Stimulated activated CD8-positive, alpha-beta memory T cell treated with anti-CD3 and anti-CD28 coated beads, Interleukin-4, amount 100 ng/mL, for 4 hours (primary cell): ENCODE measurements around the gene ZNF638.
"Not testable (repeated sequence)": the region's sequence is repeated elsewhere in the genome, so short reads cannot be mapped to it uniquely, and the experiment has no call there.

Experiments used
- DNase-seq, 2 donors: peaks; one replicate each; pipeline ENCODE4 v3.0.0-alpha.2; 2020; ENCODE audit warnings: low read depth in 2 of 2, low spot score in 1 of 2

Gene ZNF638

DNA sequence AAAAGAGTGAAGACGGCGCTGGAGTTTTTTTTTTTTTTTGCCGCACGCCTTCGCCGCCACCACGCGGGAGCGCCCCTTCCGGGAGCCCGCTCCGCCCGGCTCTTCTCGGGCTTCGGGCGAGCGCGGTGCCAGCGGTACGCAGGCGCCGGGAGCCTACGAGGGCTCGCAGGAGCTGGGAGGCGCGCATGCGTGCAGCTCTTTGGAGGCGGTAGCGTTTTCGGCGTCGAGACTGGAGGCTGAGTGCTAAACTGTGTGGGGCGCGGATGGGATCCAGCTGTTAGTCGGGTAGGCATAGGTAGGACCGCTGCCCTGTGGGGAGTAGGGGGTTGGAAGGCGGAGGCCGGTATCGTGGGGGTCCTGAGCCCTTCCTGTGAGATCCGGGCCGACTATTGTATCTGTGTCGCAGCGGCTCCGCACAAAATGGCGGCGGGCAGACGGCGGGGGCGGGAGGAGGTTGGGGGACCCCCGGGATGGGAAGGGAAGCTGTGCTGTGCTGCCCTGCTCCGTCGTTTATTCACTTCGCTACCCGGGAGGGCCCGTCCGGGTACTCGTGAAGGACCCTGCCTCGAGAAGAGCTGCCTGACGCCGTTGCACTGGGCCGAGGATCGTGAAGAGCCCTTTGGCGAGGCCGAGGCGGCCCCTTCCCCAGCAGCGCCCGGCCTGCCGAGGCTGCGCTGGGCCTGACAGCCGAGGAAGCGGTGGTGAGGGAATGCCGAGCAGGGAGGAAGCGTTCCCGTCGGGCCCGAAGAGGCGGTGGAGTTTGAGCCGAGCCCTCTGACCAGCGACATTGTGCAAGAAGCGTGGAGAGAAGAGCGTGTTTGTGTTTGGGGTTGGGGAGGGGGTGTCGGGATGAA lies at the start of gene ZNF638:
Gene ZNF638, plus strand, starts transcription at position 202 of the 854 bp plus-strand sequence. CDS start 17,173 bp downstream, outside the sequence.
- peak; percentile 75 to 82 for DNase-seq

- no peak for DNase-seq
Measured at GRCh38 chr2:71281950-71282349, 49.6 kb upstream of the ZNF638 start.

- no peak for DNase-seq
Measured at GRCh38 chr2:71282493-71282892, 49.1 kb upstream of the ZNF638 start.

DNA sequence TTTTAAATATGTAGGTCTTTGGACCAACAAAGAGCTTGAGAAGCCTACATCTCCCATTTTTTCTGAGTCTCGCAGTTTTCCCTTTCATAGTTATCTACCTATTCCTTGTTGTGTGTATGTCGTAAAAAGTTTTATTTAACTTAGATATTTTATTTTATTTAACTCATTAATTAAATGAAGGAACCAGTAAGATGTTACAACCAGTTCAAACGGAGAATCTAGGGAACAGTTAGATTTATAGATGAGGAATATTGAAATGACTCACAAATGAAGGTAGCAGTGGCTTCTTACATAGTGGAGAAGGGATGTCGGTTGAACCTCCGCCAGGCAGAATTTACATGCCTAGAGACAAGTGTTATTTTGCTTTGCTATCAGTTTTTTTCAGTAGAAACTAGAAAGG lies 48.5 kb upstream of the ZNF638 start:
- no peak for DNase-seq

DNA sequence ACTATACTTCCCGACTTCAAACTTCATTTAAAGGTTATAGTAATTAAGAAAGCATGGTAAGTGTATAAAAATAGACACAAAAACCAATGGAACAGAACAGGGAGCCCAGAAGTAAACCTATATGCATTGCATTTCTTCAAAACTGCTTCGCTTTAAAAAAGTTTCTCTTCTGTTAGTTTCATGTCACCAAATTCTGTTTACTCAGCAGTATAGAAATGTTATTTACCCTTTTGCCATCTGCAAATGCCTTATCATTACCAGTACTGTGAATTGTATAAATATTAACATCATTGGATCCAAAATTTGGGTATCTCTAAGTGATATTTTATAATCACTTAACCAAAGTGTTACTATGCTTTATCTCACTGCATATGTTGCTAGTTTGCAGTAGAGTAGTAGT lies 45.9 kb upstream of the ZNF638 start:
- no peak for DNase-seq

DNA sequence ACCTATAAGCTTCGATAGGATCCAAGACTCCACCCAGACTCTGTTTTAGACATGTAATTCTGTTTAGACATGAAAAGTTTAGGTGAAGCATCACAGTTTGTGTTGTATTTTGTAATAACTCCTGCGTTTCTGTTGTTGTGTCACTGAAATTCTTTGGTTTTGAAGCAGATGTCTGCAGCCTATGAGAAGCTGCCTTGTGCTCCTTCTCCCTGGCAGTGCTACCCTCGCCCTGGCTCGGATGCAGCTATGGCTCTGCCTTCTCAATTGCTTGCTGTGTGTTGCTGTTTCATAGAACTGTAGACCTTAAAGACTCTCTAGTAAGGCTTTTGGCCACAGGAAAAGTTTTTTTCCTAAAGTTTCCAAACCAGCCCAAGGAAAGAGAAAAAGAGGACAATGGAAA lies 40.2 kb upstream of the ZNF638 start:
- DNase-seq, result no peak

DNA sequence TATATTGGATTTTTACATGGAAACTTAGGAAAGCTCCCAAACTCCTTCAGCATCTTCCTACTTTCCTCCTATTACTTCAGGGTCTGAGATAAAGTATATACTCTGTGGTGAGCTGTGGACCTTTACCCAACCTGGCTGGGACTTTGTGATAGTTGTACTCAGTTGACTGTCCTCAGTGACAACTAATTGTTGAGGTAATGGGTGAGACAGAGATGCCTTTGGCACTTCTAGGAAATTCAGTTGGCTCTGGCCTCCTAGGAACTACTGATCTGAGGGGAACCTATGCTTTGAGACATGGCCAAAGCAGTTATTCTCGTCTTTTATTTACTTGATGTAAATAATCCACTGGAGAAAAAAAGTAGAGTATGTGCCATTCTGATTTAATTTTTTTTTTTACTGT lies 39.4 kb upstream of the ZNF638 start:
- no peak for DNase-seq

DNA sequence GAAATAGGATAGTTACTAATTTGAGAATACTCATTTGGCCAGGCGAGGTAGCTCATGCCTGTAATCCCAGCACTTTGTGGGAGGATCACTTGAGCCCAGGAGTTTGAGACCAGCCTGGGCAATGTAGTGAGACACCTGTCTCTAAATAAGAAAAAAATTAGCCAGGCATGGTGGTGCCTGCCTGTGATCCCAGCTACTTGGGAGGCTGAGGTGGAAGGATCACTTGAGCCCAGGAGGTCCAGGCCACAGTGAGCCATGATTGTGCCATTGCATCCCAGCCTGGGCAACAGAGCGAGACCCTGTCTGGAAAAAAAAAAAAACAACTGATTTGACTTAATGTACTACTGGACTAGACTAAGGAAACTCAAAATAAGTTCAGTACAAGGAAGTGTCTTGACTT lies 32.7 kb upstream of the ZNF638 start:
- no peak for DNase-seq

GRCh38 chr2:71299507-71299906 lies 32.1 kb upstream of the ZNF638 start:
- no peak for DNase-seq

DNA sequence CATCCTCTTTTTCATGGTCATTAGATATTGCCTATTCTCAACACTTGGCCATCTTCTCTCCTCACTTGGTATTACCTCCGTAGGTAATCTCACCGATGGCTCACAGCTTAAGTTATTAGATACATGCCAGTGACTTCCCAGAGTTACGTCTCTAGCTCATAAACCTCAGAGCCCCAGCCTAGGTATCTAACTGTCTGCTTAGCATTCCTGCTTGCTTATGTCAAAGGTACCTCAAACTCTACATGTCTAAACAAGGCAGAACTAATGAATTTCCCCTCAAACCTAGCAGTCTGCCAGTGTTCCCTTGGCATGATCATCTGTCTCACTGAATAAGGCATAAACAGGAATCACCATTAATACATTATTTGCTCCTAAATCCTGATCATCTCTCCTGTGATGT lies 27.7 kb upstream of the ZNF638 start:
- DNase-seq, result no peak

DNA sequence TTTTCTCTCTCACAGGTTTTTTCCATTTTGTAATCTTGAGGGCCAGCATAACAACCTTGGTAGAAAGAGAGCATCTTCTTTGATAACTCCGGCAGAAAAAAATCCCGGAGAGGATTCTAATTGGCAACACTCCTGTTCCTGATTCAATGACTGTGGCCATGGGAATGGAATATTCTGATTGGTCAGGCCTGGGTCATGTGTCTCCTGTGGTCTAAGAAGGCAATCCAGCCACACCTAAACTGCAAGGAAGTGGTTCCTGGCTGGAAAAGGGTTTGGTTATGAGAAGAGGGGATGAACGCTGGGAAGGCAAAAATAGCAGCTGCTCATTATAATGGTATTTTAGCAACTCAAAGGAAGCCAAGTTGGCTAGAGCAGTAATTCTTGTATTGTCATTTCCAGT lies 24.8 kb upstream of the ZNF638 start:
- DNase-seq, result no peak

GRCh38 chr2:71313016-71313766 lies 18.4 kb upstream of the ZNF638 start:
- no peak for DNase-seq

DNA sequence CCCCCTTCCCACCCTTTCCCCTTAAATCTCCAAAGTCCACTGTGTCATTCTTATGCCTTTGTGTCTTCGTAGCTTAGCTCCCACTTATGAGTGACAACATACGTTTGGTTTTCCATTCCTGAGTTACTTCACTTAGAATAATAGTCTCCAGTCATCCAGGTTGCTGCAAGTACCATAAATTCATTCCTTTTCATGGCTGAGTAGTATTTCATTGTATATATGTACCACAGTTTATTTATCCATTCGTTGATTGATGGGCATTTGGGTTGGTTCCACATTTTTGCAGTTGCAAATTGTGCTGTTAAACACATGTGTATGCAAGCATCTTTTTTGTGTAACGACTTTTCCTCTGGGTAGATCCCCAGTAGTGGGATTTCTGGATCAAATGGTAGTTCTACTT lies 14.5 kb upstream of the ZNF638 start:
- DNase-seq, result no peak

DNA sequence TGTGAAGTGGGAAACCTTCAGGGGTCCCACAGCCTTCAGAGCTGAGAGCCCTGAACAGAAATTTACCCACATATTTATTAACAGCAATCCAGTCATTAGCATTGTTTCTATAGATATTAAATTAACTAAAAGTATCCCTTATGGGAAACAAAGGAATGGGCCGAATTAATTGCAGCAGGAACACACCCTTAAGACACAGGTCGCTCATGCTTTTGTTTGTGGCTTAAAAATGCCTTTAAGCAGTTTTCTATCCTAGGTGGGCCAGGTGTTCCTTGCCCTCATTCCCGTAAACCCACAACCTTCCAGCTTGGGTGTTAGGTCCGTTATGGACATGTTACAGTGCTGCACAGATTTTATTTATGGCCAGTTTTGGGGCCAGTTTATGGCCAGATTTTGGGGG lies 13.7 kb upstream of the ZNF638 start:
- DNase-seq, result not testable (repeated sequence)

DNA sequence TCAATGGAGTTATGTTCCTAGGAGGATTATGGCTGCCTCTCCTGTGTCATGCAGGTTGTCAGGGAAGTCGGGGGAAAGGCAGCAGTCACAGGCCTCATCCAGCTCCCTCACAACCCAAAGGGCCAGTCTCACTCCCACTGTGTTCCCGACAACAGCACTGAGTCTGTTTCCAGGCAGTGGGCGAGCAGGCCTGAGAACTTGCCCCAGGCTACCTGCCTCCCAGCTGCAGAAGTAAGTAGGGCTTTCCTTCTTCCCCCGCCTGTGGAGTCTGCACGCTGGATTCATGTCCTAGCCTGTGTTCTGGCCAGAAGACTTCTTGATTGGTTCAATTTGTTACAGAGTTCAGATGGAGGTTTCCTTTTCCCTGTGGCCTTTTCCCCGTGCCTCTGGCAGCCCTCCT lies 8.2 kb upstream of the ZNF638 start:
- DNase-seq, result no peak

GRCh38 chr2:71326968-71327367 lies 4.6 kb upstream of the ZNF638 start:
- DNase-seq, result no peak

DNA sequence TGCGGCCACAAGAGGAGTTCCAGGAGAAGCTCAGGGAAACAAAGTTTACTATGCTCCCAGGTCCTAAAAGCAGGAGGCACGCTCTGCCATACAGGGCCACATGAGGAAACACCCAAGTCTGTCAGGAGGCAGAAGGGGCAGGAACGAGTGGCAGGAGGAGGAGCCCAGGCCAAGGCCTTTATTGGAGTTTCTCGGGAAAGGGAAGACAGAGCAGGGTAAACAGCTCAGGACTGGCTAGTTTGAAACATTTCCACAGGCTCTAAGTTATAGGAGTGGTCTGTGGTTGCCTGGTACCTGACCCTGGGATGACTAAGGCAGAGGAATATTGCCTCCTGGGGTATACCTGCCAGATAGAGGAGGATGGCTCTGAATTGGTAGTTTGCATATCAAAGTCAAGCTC lies 3.7 kb upstream of the ZNF638 start:
- DNase-seq, result no peak

- DNase-seq, result no peak
Measured at GRCh38 chr2:71330155-71330554, 1.4 kb upstream of the ZNF638 start.

- no peak for DNase-seq
Measured at GRCh38 chr2:71330585-71331330, 824 bp upstream of the ZNF638 start.

DNA sequence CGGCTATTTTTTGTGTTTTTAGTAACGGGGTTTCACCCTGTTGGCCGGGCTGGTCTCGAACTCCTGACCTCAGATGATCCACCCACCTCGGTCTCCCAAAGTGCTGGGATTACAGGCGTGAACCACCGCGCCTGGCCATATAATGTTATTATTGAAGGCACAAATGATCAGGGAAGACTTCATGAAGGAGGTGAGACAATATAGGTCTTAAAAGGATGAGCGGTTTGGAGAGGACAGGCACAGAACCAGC lies 326 bp upstream of the ZNF638 start:
- DNase-seq, result not testable (repeated sequence)

GRCh38 chr2:71332435-71332796 lies 834 bp downstream of the ZNF638 start:
- DNase-seq, result no peak

- no peak for DNase-seq
Measured at GRCh38 chr2:71333619-71334018, 2.0 kb downstream of the ZNF638 start.
